Dedifferentiated amniotic fluid mesenchymal stem cell (primary cell): ENCODE data around the gene ERP29.
A peak's percentile ranks its signal among the peaks of the same experiment; 100 is the strongest.
"Not testable (repeated sequence)": the region's sequence is repeated elsewhere in the genome, so short reads cannot be mapped to it uniquely, and the experiment has no call there.

Source experiments
- DNase-seq: peaks from one replicate; pipeline ENCODE4 v3.0.0-alpha.2; 2016; ENCODE audit errors: extremely low spot score

ERP29 gene

GRCh38 chr12:112012775-112013600 is at the start of gene ERP29, which contains the start of gene TMEM116:
ERP29 (plus strand) TSS chr12:112013426; CDS start chr12:112013466, 40 bp downstream.
TMEM116 (minus strand) TSS chr12:112013165; CDS start chr12:112005270, 7,895 bp downstream.
- peak; percentile 98 for DNase-seq

GRCh38 chr12:111964935-111965334 is 48.3 kb upstream of the ERP29 start:
- no peak for DNase-seq

GRCh38 chr12:111971800-111972199 is 41.4 kb upstream of the ERP29 start:
- DNase-seq = no peak

- DNase-seq = no peak
Observed at GRCh38 chr12:111975161-111975931, 37.9 kb upstream of the ERP29 start.

GRCh38 chr12:111976291-111976690 is 36.9 kb upstream of the ERP29 start:
- no peak for DNase-seq

GRCh38 chr12:111976860-111977259 is 36.4 kb upstream of the ERP29 start:
- DNase-seq = no peak

- no peak for DNase-seq
Observed at GRCh38 chr12:111978545-111978944, 34.7 kb upstream of the ERP29 start.

GRCh38 chr12:111980598-111980997 is 32.6 kb upstream of the ERP29 start:
- no peak for DNase-seq

- DNase-seq = no peak
Observed at GRCh38 chr12:111981987-111982386, 31.2 kb upstream of the ERP29 start.

GRCh38 chr12:111984820-111985219 is 28.4 kb upstream of the ERP29 start:
- no peak for DNase-seq

- no peak for DNase-seq
Observed at GRCh38 chr12:111991535-111991934, 21.7 kb upstream of the ERP29 start.

- DNase-seq = no peak
Observed at GRCh38 chr12:111991946-111992345, 21.3 kb upstream of the ERP29 start.

GRCh38 chr12:111992464-111992863 is 20.8 kb upstream of the ERP29 start:
- DNase-seq = no peak

- no peak for DNase-seq
Observed at GRCh38 chr12:111993292-111994150, 19.7 kb upstream of the ERP29 start.

GRCh38 chr12:111994211-111995111 is 18.8 kb upstream of the ERP29 start:
- DNase-seq = not testable (repeated sequence)

- DNase-seq = no peak
Observed at GRCh38 chr12:111995782-111996480, 17.3 kb upstream of the ERP29 start.

- no peak for DNase-seq
Observed at GRCh38 chr12:111997300-111997699, 15.9 kb upstream of the ERP29 start.

- no peak for DNase-seq
Observed at GRCh38 chr12:111998015-111998414, 15.2 kb upstream of the ERP29 start.

GRCh38 chr12:111999129-111999528 is 14.1 kb upstream of the ERP29 start:
- not testable (repeated sequence) for DNase-seq

- DNase-seq = no peak
Observed at GRCh38 chr12:112000820-112001219, 12.4 kb upstream of the ERP29 start.
